ENCODE results near the gene FBXO47. TPM values are rescaled to one million over a fixed set of nuclear protein-coding genes. Genes with fewer than 3 reads are reported as not detected.

FBXO47 gene
- total RNA-seq, 1 donor from 2014 or later = not detected

- no peak overlapping the region for H2AFZ ChIP-seq (replicated peaks)
- peaks cover 32% of the 10 kb centered on the region for H3K4me1 ChIP-seq
- H3K9ac ChIP-seq = no peak overlapping the region
- H3K79me2 ChIP-seq (ENCODE audit: low read depth) = no peaks in the 10 kb centered on the region
- no peaks in the 10 kb centered on the region for H3K36me3 ChIP-seq
- peaks cover 36% of the 10 kb centered on the region for H3F3A ChIP-seq (ENCODE audit: low read depth)
- Mint-ChIP-seq H3K27me3 (ENCODE audit: insufficient read depth, low read depth) (peaks cover 3% of the 10 kb centered on the region), H3K27ac (peak overlapping the region; percentile 64), H3K9me3 (peaks cover 2% of the 10 kb centered on the region), H3K36me3 (peaks cover 3% of the 10 kb centered on the region), H3K4me1 (peaks cover 39% of the 10 kb centered on the region), H3K4me3 (peak overlapping the region; percentile 87)
- no peak for TF ChIP-seq EZH2phosphoT487 (IDR thresholded peaks at IDR 0.05)
- TF ChIP-seq EZH2 (IDR thresholded peaks at IDR 0.05) = no peak
- TF ChIP-seq CTCF (IDR thresholded peaks at IDR 0.05) = no peak
- no peaks in the 10 kb centered on the region for H3K9me3 ChIP-seq (ENCODE audit: low read depth)
- peak overlapping the region; percentile 26 for H3K4me3 ChIP-seq
- H3K27me3 ChIP-seq = no peaks in the 10 kb centered on the region
- H3K4me2 ChIP-seq = peak overlapping the region; percentile 70
- DNase-seq (ENCODE audit: low spot score) = no peak
- H3K27ac ChIP-seq = no peak overlapping the region
- H4K20me1 ChIP-seq (ENCODE audit: low read depth) = no peaks in the 10 kb centered on the region
These were observed 40.7 kb downstream of the FBXO47 start for GRCh38 chr17:38926293-38927070.

DNA sequence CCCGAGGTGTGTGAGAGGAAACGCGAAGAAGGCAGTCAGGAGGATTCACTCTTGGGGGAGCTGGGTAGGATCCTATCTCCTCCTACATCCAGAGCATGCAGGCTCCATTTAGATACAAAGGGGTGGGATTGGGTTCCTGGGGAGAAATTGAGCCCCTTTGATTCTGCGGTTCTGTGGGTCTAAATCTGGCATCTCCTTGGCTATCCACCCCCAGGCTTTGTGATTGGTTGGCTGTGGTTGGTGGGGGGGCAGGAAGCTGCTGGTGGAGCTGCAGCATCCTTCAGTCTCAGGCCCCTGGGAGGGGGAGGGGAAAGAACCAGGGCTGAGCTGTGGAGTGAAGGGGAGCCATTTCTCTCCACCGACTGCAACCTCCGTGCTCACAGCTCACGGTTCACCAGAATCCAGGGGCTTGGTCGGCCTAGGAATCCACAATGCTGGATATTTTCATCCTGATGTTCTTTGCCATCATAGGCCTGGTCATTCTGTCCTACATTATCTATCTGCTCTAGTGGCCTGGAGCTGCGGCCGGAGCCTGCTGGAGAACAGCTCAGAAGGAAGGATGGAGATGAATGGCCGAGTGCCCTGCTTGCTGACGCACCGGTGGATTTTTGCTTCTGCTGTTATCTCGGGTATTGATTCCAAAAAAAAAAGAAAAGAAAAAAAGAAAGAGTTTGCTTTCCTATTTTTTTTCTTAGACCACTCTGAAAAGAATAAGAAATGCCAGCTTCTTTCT, 41.8 kb downstream of the FBXO47 start, which contains the start of gene LASP1NB:
Gene LASP1NB, plus strand, starts transcription at position 352 of the 733 bp plus-strand sequence.
- peak; percentile 63 for DNase-seq (ENCODE audit: low spot score)
- no peak for TF ChIP-seq CTCF (IDR thresholded peaks at IDR 0.05)
- no peak for TF ChIP-seq EZH2phosphoT487 (IDR thresholded peaks at IDR 0.05)
- TF ChIP-seq EZH2 (IDR thresholded peaks at IDR 0.05) = no peak
- Histone ChIP-seq H3K9me3 (ENCODE audit: low read depth) (no peaks in the 10 kb centered on the region), H3K27ac (no peak within 1 kb of the TSS), H3K4me3 (peak within 1 kb of the TSS; percentile 26), H3K27me3 (no peaks in the 10 kb centered on the region), H3K4me2 (peak within 1 kb of the TSS; percentile 70), H3K9ac (no peak within 1 kb of the TSS), H3F3A (ENCODE audit: low read depth) (peaks cover 36% of the 10 kb centered on the region), H3K79me2 (ENCODE audit: low read depth) (no peaks in the 10 kb centered on the region), H4K20me1 (ENCODE audit: low read depth) (no peaks in the 10 kb centered on the region), H2AFZ (replicated peaks) (peak within 1 kb of the TSS; percentile 66), H3K36me3 (no peaks in the 10 kb centered on the region), H3K4me1 (peaks cover 32% of the 10 kb centered on the region)
- Mint-ChIP-seq H3K36me3 (peaks cover 3% of the 10 kb centered on the region), H3K4me1 (peaks cover 50% of the 10 kb centered on the region), H3K4me3 (peak within 1 kb of the TSS; percentile 87), H3K27ac (peak within 1 kb of the TSS; percentile 64), H3K27me3 (ENCODE audit: insufficient read depth, low read depth) (peaks cover 3% of the 10 kb centered on the region), H3K9me3 (no peaks in the 10 kb centered on the region)

DNA sequence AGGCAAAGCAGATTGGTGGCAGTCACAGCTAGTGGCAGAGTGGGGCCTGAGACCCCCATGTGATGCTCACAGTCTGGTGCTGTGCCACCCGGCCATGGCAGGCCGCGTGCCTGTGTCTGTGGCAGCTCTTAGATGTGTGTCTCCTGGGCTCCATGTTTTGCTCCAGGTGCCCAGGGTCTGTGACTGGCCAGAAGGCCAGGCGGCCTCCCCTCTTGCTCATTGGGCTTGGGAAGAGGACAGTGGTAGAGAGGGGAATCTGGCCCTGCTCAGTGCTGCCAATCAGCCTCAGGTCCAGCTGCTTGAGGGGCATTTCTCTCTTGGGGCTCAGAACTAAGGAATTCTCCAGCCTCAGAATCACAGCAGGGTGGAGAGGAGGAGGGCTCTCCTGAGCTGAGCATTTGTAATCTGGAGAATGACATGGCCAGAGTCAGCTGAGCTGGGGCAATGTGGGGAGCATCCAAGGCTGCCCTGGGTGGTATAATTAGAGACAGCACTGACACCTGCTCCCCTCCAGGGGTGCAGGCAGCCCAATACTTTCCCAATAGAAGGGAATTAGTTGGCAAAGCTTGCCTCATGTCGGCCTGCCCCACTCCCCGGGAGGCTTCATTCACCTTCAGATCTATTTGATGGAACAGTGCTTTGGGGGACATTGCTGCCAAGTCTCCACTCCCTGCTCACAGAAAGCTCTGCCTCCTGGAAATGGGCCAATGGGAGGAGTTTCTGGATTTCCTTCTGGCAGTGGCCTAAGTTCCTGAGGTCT, 44.5 kb downstream of the FBXO47 start:
- Mint-ChIP-seq H3K36me3 (peaks cover 10% of the 10 kb centered on the region), H3K27ac (peak overlapping the region; percentile 65), H3K4me1 (peaks cover 54% of the 10 kb centered on the region), H3K4me3 (no peak overlapping the region), H3K9me3 (no peaks in the 10 kb centered on the region), H3K27me3 (ENCODE audit: insufficient read depth, low read depth) (peaks cover 3% of the 10 kb centered on the region)
- TF ChIP-seq CTCF (IDR thresholded peaks at IDR 0.05) (peak; percentile 23), EZH2phosphoT487 (IDR thresholded peaks at IDR 0.05) (no peak)
- no peaks in the 10 kb centered on the region for H3K27me3 ChIP-seq
- H3K79me2 ChIP-seq (ENCODE audit: low read depth) = no peaks in the 10 kb centered on the region
- H4K20me1 ChIP-seq (ENCODE audit: low read depth) = no peaks in the 10 kb centered on the region
- peak overlapping the region; percentile 59 for H3K4me2 ChIP-seq
- no peak overlapping the region for H3K4me3 ChIP-seq
- H3F3A ChIP-seq (ENCODE audit: low read depth) = peaks cover 36% of the 10 kb centered on the region
- H3K9me3 ChIP-seq (ENCODE audit: low read depth) = no peaks in the 10 kb centered on the region
- peaks cover 32% of the 10 kb centered on the region for H3K4me1 ChIP-seq
- H3K36me3 ChIP-seq = no peaks in the 10 kb centered on the region
- no peak overlapping the region for H3K9ac ChIP-seq
- no peak overlapping the region for H2AFZ ChIP-seq (replicated peaks)
- peak; percentile 83 for DNase-seq (ENCODE audit: low spot score)
- H3K27ac ChIP-seq = peak overlapping the region; percentile 88
